ENCODE measurements around the gene GPS1. TPM values are rescaled to one million over a fixed set of nuclear protein-coding genes. Genes with fewer than 3 reads are reported as not detected.

The GPS1 gene
- total RNA-seq, 1 donor from 2014 or later: 94.7 TPM

DNA sequence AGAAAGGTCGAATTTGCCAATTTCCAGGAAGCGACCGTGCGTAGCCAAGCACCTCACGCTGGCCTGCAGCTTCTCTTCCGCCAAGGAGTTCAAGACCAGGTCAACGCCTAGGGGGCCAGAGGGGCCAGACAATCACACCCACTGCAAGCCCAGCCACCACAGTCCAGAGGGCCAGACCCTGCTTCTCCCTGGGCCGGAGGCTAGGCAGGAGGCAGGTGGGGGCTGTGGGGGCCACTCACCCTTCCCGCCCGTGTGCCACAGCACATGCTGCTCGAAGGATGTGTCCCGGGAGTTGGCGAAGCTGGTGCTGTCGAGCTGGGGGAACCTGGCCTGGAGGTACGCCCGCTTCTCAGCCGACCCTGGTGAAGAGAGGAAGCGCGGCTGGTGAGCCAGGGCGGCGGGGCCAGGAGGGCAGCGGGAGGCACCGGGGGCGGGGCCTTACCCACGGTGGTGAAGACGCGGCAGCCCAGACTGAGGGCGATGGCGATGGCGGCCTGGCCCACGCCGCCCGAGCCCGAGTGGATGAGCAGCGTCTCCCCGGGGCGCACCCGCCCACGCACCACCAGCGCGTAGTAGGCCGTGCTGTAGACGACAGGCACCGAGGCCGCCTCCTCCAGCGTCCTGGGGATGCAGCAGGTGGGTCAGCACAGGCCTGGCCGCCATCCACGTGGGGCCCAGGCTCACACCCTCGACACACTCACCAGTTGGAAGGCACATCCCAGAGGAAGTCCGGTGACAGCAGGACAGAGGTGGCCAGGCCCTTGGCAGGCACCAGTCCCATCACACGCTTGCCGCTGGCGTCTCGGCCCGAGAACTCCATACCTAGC, 32.0 kb downstream of the GPS1 start:
- Mint-ChIP-seq H3K4me1 (no peaks in the 10 kb centered on the region), H3K9me3 (no peaks in the 10 kb centered on the region), H3K36me3 (ENCODE audit: low read depth) (peaks cover 64% of the 10 kb centered on the region), H3K27me3 (no peaks in the 10 kb centered on the region), H3K4me3 (no peak overlapping the region), H3K27ac (no peak overlapping the region)
- DNase-seq (no peak), ATAC-seq (ENCODE audit: low read depth) (no peak)
- ChIA-PET CTCF (no interaction called here), POLR2A (no interaction called here)
- intact Hi-C loops (cut with micrococcal nuclease): no loop called here
- TF ChIP-seq, protein P1, sequence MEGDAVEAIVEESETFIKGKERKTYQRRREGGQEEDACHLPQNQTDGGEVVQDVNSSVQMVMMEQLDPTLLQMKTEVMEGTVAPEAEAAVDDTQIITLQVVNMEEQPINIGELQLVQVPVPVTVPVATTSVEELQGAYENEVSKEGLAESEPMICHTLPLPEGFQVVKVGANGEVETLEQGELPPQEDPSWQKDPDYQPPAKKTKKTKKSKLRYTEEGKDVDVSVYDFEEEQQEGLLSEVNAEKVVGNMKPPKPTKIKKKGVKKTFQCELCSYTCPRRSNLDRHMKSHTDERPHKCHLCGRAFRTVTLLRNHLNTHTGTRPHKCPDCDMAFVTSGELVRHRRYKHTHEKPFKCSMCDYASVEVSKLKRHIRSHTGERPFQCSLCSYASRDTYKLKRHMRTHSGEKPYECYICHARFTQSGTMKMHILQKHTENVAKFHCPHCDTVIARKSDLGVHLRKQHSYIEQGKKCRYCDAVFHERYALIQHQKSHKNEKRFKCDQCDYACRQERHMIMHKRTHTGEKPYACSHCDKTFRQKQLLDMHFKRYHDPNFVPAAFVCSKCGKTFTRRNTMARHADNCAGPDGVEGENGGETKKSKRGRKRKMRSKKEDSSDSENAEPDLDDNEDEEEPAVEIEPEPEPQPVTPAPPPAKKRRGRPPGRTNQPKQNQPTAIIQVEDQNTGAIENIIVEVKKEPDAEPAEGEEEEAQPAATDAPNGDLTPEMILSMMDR (IDR thresholded peaks at IDR 0.05): no peak

- no peak for ATAC-seq (ENCODE audit: low read depth)
Observed at GRCh38 chr17:82084373-82085030, 32.8 kb downstream of the GPS1 start.

GRCh38 chr17:82085031-82085861, 33.5 kb downstream of the GPS1 start:
- TF ChIP-seq, protein P1 (IDR thresholded peaks at IDR 0.05): no peak
- H3K4me1 Mint-ChIP-seq: no peaks in the 10 kb centered on the region
- ATAC-seq (ENCODE audit: low read depth) (no peak), DNase-seq (no peak)
- intact Hi-C loops (cut with micrococcal nuclease): no loop called here
- H3K27ac Mint-ChIP-seq: no peak overlapping the region
- H3K4me3 Mint-ChIP-seq: no peak overlapping the region
- H3K27me3 Mint-ChIP-seq: no peaks in the 10 kb centered on the region
- no peaks in the 10 kb centered on the region for H3K9me3 Mint-ChIP-seq
- ChIA-PET POLR2A (no interaction called here), CTCF (no interaction called here)
- peaks cover 59% of the 10 kb centered on the region for H3K36me3 Mint-ChIP-seq (ENCODE audit: low read depth)

More at GRCh38 chr17:82084373-82085030, 32.8 kb downstream of the GPS1 start:
- no peaks in the 10 kb centered on the region for H3K27me3 Mint-ChIP-seq
- intact Hi-C loops (cut with micrococcal nuclease): no loop called here
- no peak overlapping the region for H3K27ac Mint-ChIP-seq
- TF ChIP-seq, protein P1 (IDR thresholded peaks at IDR 0.05): no peak
- H3K4me3 Mint-ChIP-seq: no peak overlapping the region
- CTCF ChIA-PET: no interaction called here
- no peak for DNase-seq
- POLR2A ChIA-PET: no interaction called here
- H3K4me1 Mint-ChIP-seq: no peaks in the 10 kb centered on the region
- no peaks in the 10 kb centered on the region for H3K9me3 Mint-ChIP-seq
- H3K36me3 Mint-ChIP-seq (ENCODE audit: low read depth): peaks cover 63% of the 10 kb centered on the region

DNA sequence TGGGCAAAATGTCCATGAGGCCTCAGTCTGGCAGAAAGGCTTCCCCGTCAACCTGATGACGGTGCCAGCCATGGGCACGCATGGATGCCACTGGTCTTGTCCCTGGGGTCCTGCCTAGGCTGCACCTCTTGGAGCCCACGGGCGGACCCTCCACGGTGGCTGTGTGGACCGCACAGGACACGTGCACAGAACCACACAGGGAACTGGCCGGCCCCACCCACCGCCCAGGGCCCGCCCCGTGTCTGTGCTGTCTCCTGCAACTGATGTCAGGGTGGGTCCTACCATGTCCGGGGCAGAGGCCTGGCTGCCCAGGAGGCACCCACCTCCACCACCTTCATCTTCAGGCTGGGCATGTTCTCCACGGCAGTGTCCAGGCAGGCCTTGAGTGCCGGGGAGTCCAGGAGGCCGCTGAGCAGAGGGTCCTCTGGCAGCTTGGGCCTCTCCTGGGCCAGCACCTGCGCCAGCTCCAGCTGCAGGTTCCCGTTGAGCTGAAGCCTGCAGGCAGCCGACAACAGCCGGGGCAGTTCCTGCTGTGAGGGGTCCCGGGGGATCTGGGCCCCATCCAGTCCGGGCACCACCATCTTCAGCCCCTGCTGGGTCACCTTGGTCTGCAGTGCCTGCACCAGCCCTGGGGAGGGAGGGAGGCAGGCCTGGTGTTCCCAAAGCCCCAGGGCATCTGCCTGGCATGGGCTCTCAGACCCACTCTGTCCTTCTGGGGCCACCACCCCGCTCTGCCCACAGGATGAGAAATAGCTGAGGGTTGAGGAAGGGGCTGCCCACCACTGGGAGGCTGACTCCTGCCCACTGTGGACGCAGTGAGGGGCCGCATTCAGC, 34.5 kb downstream of the GPS1 start:
- POLR2A ChIA-PET: interaction anchor here (1.4 kb wide), 1 partner anchor 49 kb away, joined by 3 read pairs; the partner anchor contains the start of gene DCXR
- ATAC-seq (ENCODE audit: low read depth) (no peak), DNase-seq (no peak)
- CTCF ChIA-PET: no interaction called here
- H3K36me3 Mint-ChIP-seq (ENCODE audit: low read depth): peaks cover 62% of the 10 kb centered on the region
- H3K4me1 Mint-ChIP-seq: no peaks in the 10 kb centered on the region
- intact Hi-C loops (cut with micrococcal nuclease): no loop called here
- H3K4me3 Mint-ChIP-seq: no peak overlapping the region
- no peak overlapping the region for H3K27ac Mint-ChIP-seq
- TF ChIP-seq, protein P1 (IDR thresholded peaks at IDR 0.05): no peak
- no peaks in the 10 kb centered on the region for H3K27me3 Mint-ChIP-seq
- H3K9me3 Mint-ChIP-seq: no peaks in the 10 kb centered on the region

Measured in activated B cell treated with CpG ODN at 0.5 μM for 24 hours (primary cell).